ENCODE results near the gene SLIT3.

The SLIT3 gene

DNA sequence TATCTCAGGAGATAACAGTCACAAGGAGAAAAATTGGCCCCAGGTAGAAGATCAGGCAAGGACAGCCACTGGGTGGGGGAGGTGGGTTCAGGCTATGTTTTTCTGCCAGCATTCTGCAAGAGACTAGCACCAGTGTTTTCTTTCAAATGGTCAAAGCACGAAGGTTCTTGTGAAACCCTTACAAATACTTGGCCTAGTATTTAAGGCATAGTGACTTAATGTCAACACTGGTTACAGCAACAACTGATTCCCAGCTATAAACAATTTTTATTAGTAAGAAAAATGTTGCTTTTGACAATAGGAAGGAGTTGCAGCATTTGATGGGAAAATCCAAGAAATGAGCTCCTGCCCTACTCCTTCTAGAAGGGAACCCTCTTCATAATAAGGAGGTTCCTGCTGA is 349.6 kb downstream of the SLIT3 start:
- no peaks in the 10 kb centered on the region for H3K4me1 ChIP-seq (ENCODE audit: control insufficient read depth, insufficient read depth, low read length)
- H3K9me3 ChIP-seq (ENCODE audit: control insufficient read depth, insufficient read depth, low read length), result no peaks in the 10 kb centered on the region
- no peaks in the 10 kb centered on the region for H3K36me3 ChIP-seq (ENCODE audit: control insufficient read depth, insufficient read depth, low read length)
- no peaks in the 10 kb centered on the region for H3K27me3 ChIP-seq (ENCODE audit: control insufficient read depth, insufficient read depth, low read length)
- no peak overlapping the region for H3K9ac ChIP-seq (ENCODE audit: low read depth, low read length)
- no peak overlapping the region for H3K4me3 ChIP-seq (ENCODE audit: low read depth, low read length)

DNA sequence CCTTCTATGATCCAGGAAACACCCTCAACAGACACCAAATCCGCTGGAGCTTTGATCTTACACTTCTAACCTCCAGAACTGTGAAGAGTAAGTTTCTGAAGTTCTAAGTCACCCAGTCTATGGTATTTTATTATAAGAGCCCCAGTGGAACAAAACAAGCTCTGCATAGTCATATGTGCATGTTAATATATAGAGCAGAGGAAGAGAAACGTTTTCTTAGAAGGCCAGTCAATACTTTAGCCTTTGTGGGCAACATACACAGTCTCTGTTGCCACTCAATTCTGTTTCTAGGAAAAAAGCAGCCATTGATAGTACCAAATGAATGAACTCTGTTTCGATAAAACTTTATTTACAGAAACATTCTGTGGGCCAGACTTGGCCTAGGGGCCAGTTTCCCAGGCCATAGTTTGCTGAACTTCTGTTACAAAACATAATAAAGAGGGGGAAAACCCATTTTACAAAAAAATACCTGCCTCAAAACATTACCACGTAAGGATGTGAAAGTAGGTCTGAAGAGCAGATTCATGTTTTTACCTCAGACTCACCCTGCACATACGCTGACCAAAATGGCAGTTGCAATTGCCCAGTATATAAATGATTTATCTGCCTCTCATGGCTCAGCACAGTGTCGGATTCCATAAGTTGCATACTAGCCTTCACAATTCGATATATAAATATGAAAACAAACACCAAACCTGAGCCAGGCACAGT is 350.5 kb downstream of the SLIT3 start:
- no peaks in the 10 kb centered on the region for H3K9me3 ChIP-seq (ENCODE audit: control insufficient read depth, insufficient read depth, low read length)
- no peaks in the 10 kb centered on the region for H3K27me3 ChIP-seq (ENCODE audit: control insufficient read depth, insufficient read depth, low read length)

DNA sequence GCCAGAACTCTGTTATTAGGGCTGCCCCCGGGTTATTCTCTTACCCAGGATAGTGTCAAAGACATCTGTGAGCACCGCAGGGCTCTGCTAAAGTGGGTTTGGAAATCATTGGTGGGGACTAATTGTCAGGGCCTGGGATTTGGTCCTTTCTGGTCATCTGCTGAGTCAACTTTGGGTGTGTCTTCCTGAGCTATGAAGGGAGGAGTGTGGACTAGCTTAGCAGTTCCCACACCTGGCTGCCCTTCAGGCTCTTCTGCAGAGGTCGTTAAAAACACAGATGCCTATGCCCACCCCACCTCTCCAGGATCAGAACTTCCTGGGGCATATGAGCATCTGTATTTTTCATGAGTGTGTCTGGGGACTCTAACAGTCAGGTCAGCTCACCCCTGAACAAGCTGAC is 352.2 kb downstream of the SLIT3 start:
- H3K36me3 ChIP-seq (ENCODE audit: control insufficient read depth, insufficient read depth, low read length), result no peaks in the 10 kb centered on the region
- H3K9ac ChIP-seq (ENCODE audit: low read depth, low read length), result no peak overlapping the region
- no peak overlapping the region for H3K4me3 ChIP-seq (ENCODE audit: low read depth, low read length)
- no peaks in the 10 kb centered on the region for H3K27me3 ChIP-seq (ENCODE audit: control insufficient read depth, insufficient read depth, low read length)
- H3K4me1 ChIP-seq (ENCODE audit: control insufficient read depth, insufficient read depth, low read length), result no peaks in the 10 kb centered on the region
- no peaks in the 10 kb centered on the region for H3K9me3 ChIP-seq (ENCODE audit: control insufficient read depth, insufficient read depth, low read length)

More for the DNA sequence above, 350.5 kb downstream of the SLIT3 start:
- Histone ChIP-seq H3K9ac (ENCODE audit: low read depth, low read length) (no peak overlapping the region), H3K4me1 (ENCODE audit: control insufficient read depth, insufficient read depth, low read length) (no peaks in the 10 kb centered on the region), H3K4me3 (ENCODE audit: low read depth, low read length) (no peak overlapping the region), H3K36me3 (ENCODE audit: control insufficient read depth, insufficient read depth, low read length) (no peaks in the 10 kb centered on the region)

DNA sequence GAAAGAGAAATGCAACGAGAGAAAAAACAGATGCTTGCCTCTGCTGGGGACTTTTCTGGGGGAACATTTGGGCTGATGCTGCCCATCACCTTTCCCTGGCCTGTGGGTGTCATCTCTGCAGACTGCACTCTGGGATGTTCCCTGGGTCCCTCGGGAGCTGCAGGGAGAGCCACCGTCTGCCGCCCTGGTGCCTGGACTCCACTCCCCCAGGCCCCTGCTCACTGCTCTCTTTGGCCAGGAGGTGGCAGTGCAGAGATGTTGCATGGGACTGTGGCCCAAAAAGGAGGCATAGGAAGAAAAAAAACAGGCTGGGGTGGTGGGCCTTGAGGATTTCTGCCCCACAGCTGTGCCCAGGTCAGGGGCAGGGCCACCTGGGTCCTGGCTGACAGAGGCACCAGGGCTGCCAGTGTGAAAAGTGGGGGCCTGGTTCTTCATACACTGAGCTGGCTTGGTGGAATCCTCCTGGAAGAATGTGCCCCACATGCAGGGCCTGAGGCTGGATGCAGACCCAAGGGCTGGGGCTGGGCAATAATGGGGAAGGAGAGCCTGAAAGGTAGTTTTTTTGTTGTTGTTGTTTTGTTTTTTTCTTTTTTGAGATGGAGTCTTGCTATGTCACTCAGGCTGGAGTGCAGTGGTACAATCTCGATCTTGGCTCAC is 353.6 kb downstream of the SLIT3 start:
- Histone ChIP-seq H3K4me3 (ENCODE audit: low read depth, low read length) (no peak overlapping the region), H3K4me1 (ENCODE audit: control insufficient read depth, insufficient read depth, low read length) (no peaks in the 10 kb centered on the region), H3K27me3 (ENCODE audit: control insufficient read depth, insufficient read depth, low read length) (no peaks in the 10 kb centered on the region), H3K9me3 (ENCODE audit: control insufficient read depth, insufficient read depth, low read length) (no peaks in the 10 kb centered on the region), H3K9ac (ENCODE audit: low read depth, low read length) (no peak overlapping the region), H3K36me3 (ENCODE audit: control insufficient read depth, insufficient read depth, low read length) (no peaks in the 10 kb centered on the region)

DNA sequence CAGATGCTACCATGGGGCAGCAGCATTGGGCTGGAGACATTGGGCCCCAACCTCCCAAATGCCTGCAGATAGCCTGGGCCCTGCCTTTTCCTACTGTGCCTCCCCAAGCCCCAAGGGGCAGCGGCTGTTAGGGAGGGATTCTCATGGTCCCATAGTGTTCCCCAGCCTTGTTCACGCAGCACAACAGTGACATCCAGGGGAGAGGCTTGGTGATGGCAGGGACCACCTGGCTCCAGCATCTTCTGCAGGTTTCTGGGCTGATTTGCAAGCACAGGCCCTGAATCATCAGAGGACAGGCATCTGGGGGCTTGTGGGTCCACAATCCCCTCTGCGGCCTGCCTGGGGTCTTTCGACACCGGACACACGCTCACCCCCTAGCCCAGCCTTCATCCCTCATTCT is 354.6 kb downstream of the SLIT3 start:
- Histone ChIP-seq H3K27me3 (ENCODE audit: control insufficient read depth, insufficient read depth, low read length) (no peaks in the 10 kb centered on the region), H3K9me3 (ENCODE audit: control insufficient read depth, insufficient read depth, low read length) (no peaks in the 10 kb centered on the region), H3K9ac (ENCODE audit: low read depth, low read length) (no peak overlapping the region), H3K4me3 (ENCODE audit: low read depth, low read length) (no peak overlapping the region), H3K36me3 (ENCODE audit: control insufficient read depth, insufficient read depth, low read length) (no peaks in the 10 kb centered on the region), H3K4me1 (ENCODE audit: control insufficient read depth, insufficient read depth, low read length) (no peaks in the 10 kb centered on the region)

DNA sequence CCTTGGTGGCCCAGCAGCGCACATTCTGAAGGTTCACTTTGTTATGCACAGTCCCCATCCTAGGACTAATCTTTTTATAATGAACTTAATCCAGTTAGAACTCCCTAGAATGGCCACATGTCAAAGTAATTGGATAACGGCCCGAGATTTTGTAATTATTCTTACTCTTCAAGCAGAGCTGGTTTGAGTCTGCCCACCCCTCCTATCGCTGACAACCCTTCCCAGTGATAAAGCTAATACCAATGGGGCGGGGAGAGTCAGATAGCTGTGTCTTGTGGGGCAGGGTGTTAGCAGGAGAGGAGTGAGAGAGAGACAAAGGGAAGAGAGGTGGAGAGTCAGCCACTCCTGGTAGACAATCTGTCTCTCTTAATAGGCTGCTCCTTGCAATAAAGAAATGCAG is 356.9 kb downstream of the SLIT3 start:
- Histone ChIP-seq H3K9ac (ENCODE audit: low read depth, low read length) (no peak overlapping the region), H3K36me3 (ENCODE audit: control insufficient read depth, insufficient read depth, low read length) (no peaks in the 10 kb centered on the region), H3K9me3 (ENCODE audit: control insufficient read depth, insufficient read depth, low read length) (no peaks in the 10 kb centered on the region), H3K4me1 (ENCODE audit: control insufficient read depth, insufficient read depth, low read length) (no peaks in the 10 kb centered on the region), H3K27me3 (ENCODE audit: control insufficient read depth, insufficient read depth, low read length) (no peaks in the 10 kb centered on the region), H3K4me3 (ENCODE audit: low read depth, low read length) (no peak overlapping the region)

DNA sequence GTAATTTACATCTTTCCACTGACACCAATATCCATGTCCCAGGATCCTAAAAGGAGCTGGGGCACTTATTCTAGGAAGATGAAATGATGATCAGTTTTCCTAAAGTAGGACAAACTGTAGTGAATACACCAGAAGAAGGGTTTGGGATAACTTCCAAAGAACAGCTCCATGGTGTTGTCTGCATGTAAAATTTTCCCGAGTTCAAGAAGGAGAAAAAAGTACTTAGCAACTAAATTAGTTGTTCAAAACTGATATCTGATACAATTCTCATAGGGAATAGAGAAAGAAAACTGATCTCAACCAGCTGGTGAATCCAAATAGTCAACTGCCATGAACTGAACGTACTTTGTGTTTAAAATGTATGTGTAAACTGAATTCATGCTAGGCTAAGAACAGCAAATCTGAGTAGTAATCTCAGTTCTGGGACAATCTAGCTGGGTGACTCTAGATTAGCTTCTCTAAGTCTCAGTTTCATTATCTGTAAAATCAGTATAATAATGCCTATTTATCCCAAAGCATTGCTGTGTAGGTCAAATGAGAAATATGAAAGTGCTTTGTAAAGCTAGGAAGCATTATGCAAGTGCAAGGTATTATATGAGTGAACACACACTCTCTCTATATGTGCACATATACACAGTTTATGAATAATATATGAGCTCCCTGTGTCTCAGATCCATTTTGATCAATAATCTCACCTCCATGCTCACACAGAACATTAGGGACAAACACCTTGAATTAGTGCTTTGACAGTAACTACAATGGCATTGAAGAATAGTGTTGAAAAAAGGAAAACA is 357.7 kb downstream of the SLIT3 start:
- no peak overlapping the region for H3K4me3 ChIP-seq (ENCODE audit: low read depth, low read length)
- H3K27me3 ChIP-seq (ENCODE audit: control insufficient read depth, insufficient read depth, low read length), result no peaks in the 10 kb centered on the region
- no peaks in the 10 kb centered on the region for H3K36me3 ChIP-seq (ENCODE audit: control insufficient read depth, insufficient read depth, low read length)
- H3K9me3 ChIP-seq (ENCODE audit: control insufficient read depth, insufficient read depth, low read length), result no peaks in the 10 kb centered on the region
- no peaks in the 10 kb centered on the region for H3K4me1 ChIP-seq (ENCODE audit: control insufficient read depth, insufficient read depth, low read length)
- H3K9ac ChIP-seq (ENCODE audit: low read depth, low read length), result no peak overlapping the region

DNA sequence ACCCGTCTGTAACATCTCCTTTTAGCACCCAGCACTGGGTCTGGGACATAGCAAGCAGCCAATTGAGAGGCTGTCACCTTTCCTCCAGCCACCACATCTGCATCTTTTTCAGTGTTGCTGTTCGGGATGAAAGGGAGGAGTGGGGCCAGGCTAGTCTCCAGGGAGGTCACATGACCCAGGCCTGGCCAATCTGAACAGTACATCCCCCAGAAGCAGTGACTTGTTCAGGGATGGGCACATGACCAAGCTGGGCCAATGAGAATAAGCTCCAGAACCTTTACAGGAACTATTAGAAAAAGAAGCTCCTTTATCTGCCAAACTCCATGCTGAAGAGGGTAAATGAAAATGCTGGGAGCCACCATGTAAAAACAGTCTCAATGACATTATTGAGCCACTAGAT is 359.0 kb downstream of the SLIT3 start:
- Histone ChIP-seq H3K9ac (ENCODE audit: low read depth, low read length) (no peak overlapping the region), H3K9me3 (ENCODE audit: control insufficient read depth, insufficient read depth, low read length) (no peaks in the 10 kb centered on the region), H3K36me3 (ENCODE audit: control insufficient read depth, insufficient read depth, low read length) (no peaks in the 10 kb centered on the region), H3K27me3 (ENCODE audit: control insufficient read depth, insufficient read depth, low read length) (no peaks in the 10 kb centered on the region), H3K4me3 (ENCODE audit: low read depth, low read length) (no peak overlapping the region), H3K4me1 (ENCODE audit: control insufficient read depth, insufficient read depth, low read length) (no peaks in the 10 kb centered on the region)

DNA sequence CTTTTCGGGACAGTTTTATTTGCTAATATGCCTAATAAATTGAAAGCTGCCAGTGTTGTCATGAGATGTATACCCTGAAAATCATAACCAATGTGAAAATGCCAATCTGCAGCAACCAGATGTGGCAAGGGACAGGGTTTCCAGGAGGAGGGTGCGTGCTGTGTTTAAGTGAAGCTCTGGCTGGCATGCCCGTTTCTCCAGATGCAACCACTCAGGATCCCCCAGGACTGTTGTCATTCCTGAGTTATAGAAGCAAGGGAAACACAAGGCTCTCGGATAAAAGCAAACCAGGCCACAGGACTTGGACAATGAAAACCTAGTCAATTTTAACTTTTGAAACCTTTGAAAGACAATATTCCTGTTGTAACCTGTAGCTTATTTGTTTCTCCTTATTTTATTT is 360.2 kb downstream of the SLIT3 start:
- Histone ChIP-seq H3K4me3 (ENCODE audit: low read depth, low read length) (no peak overlapping the region), H3K36me3 (ENCODE audit: control insufficient read depth, insufficient read depth, low read length) (no peaks in the 10 kb centered on the region), H3K9me3 (ENCODE audit: control insufficient read depth, insufficient read depth, low read length) (no peaks in the 10 kb centered on the region), H3K9ac (ENCODE audit: low read depth, low read length) (no peak overlapping the region), H3K4me1 (ENCODE audit: control insufficient read depth, insufficient read depth, low read length) (no peaks in the 10 kb centered on the region), H3K27me3 (ENCODE audit: control insufficient read depth, insufficient read depth, low read length) (no peaks in the 10 kb centered on the region)

DNA sequence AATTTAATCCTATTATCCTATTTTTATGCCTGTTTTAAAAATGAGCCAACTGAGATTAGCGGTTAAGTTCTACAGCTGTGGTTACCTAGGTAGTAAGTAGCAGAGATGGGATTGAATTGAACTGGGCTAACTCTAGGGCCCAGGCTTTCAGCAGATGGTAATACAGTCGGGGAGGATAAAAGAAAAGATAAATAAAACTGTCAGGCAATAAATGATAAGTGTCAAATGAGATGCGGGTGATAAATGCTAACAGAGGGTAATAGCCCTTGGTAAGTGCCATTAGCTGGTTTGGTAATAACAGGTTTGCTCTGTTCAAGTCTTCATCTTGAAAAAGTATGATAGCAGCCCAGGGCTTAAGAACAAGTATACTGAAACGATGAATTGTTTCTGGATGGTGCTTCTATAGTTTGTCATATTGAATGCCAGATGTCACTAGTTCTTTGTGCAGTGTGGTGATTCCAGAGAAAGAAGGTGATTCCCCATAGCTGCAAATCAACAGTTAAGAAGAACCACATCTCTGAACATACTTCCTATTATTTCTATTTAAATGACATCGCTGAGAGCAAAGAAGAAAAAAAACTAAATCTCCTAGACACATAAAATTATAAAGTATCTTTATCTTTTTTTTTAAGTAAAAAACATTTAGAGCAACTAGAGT is 360.9 kb downstream of the SLIT3 start:
- Histone ChIP-seq H3K4me3 (ENCODE audit: low read depth, low read length) (no peak overlapping the region), H3K9ac (ENCODE audit: low read depth, low read length) (no peak overlapping the region), H3K27me3 (ENCODE audit: control insufficient read depth, insufficient read depth, low read length) (no peaks in the 10 kb centered on the region), H3K4me1 (ENCODE audit: control insufficient read depth, insufficient read depth, low read length) (no peaks in the 10 kb centered on the region), H3K9me3 (ENCODE audit: control insufficient read depth, insufficient read depth, low read length) (no peaks in the 10 kb centered on the region), H3K36me3 (ENCODE audit: control insufficient read depth, insufficient read depth, low read length) (no peaks in the 10 kb centered on the region)

DNA sequence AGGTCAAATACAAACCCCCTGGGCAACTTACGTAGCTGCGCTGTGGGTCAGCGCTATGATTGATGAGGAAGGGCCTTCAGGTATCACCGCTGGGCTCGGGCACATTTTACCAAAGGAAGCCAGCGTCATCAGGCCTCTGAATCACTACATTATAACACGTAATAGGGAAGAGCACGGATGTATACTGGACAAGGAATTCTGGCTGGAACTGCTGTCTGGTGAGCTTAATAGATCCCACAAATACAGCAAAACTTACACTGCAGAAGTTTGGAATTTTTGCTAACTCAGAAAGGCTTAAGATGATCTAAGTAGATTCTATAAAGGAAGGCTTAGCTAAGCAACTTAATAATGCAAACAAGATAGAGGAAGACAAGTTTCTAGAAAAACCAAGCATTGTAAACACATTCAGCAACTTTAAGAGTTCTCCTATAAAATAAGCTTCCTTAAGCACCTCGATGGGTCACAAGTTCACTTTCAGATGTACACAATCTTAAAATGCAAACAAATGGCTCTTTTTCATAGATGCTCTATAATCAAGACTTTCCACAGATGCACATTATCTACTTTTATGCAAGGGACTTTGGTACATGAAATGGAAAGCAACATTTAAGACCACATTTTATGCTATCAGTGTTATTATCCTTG is 361.7 kb downstream of the SLIT3 start:
- no peaks in the 10 kb centered on the region for H3K9me3 ChIP-seq (ENCODE audit: control insufficient read depth, insufficient read depth, low read length)
- H3K4me1 ChIP-seq (ENCODE audit: control insufficient read depth, insufficient read depth, low read length), result no peaks in the 10 kb centered on the region
- H3K36me3 ChIP-seq (ENCODE audit: control insufficient read depth, insufficient read depth, low read length), result no peaks in the 10 kb centered on the region
- H3K27me3 ChIP-seq (ENCODE audit: control insufficient read depth, insufficient read depth, low read length), result no peaks in the 10 kb centered on the region
- H3K9ac ChIP-seq (ENCODE audit: low read depth, low read length), result no peak overlapping the region
- H3K4me3 ChIP-seq (ENCODE audit: low read depth, low read length), result no peak overlapping the region
